Muscle layer of duodenum (tissue), 2 donors: ENCODE measurements around the gene HNRNPA0.

ENCODE experiments used
- H3K27ac ChIP-seq: one replicate; pipeline ENCODE4 v1.7.0; 2013; ENCODE audit warnings: mild to moderate bottlenecking, low read length
- H3K27me3 ChIP-seq: one replicate; pipeline ENCODE4 v1.7.0; 2013; ENCODE audit warnings: low read depth, mild to moderate bottlenecking, control low read depth, low read length
- H3K36me3 ChIP-seq, 2 donors: one replicate each; pipeline ENCODE4 v1.7.0; 2013; ENCODE audit warnings: low read length in 2 of 2, control low read depth in 1 of 2, mild to moderate bottlenecking in 1 of 2; ENCODE audit not compliant: insufficient read depth in 2 of 2, control insufficient read depth in 1 of 2
- H3K4me1 ChIP-seq, 2 donors: one replicate each; pipeline ENCODE4 v1.7.0; 2013; ENCODE audit warnings: low read length in 2 of 2, mild to moderate bottlenecking in 2 of 2, control low read depth in 1 of 2, moderate library complexity in 1 of 2; ENCODE audit not compliant: insufficient read depth in 2 of 2, control insufficient read depth in 1 of 2
- H3K4me3 ChIP-seq, 2 donors: one replicate each; pipeline ENCODE4 v1.7.0; 2013; ENCODE audit warnings: low read length in 2 of 2, low read depth in 1 of 2, mild to moderate bottlenecking in 1 of 2
- H3K9me3 ChIP-seq, 2 donors: one replicate each; pipeline ENCODE4 v1.7.0; 2013; ENCODE audit warnings: low read length in 2 of 2, control low read depth in 1 of 2, mild to moderate bottlenecking in 1 of 2; ENCODE audit not compliant: control insufficient read depth in 1 of 2
- donor health status: healthy.

HNRNPA0 gene

DNA sequence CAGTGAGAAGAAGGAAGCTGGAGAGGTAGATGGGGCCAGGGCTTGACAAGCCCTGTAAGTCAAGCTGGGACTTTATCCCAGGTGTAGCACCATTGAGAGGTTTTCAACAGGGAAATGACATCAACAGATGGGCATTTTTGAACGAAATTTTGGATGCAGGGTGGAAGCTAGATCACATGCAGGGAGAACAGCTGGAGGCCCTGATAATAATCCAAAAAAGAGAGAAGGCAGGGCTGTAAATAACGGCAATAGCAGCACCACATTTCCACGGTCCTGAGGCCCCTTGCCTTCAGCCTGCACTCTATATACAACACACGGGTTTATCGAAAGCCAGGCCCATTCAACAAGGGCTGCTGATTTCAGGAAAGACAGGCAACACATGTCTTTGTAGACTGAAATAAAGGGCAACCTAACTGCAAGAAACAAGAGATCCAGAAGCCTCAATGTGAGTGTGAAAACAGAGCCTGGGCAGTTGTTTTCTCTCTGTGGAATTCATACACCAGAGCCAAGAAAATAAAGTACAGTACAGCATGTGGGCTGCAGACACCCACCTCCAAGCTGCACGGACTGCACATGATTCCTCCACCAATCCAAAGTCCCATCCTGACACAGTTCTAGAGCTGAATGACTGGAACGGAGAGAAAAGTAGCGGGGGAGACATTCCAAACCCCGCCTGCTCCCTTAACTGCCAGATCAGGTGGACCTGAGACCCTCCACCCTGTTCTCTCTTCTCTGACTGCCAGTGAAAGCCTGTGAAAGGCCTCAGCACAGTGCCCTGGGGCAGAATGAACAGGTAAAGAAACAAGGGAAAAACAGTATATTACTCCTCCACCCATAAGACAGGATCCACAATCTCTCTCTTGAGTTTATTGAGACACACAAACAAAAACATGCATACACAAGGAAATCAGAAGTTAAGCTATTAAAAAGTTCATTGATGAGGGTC is 54.6 kb downstream of the HNRNPA0 start:
- Histone ChIP-seq H3K27me3 (no peaks in the 10 kb centered on the region), H3K36me3 (peaks cover 0 to 4% of the 10 kb centered on the region in 2 donors), H3K4me1 (no peaks in the 10 kb centered on the region), H3K9me3 (no peaks in the 10 kb centered on the region), H3K27ac (no peak overlapping the region), H3K4me3 (no peak overlapping the region)

DNA sequence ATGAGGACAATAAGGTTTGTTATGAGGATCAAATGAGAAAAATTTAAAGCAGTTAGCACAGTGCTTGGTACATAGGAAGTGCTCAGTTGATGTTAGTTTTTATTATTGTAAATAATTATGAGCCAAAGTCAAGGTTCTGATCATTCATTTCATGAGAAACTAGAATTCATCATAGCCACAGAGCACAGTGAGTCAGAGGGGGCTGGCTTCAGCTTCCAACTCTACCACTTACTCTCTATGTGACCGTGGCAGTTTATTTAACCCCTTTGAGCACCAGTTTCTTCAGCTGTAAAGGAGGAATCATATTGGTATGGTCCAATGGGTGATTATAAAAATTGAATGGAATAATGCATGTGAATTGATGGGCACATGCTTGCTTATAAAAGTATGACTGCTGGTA is 57.7 kb downstream of the HNRNPA0 start:
- Histone ChIP-seq H3K4me3 (no peak overlapping the region), H3K36me3 (peaks cover 0 to 4% of the 10 kb centered on the region in 2 donors), H3K4me1 (no peaks in the 10 kb centered on the region), H3K27ac (no peak overlapping the region), H3K9me3 (no peaks in the 10 kb centered on the region), H3K27me3 (no peaks in the 10 kb centered on the region)

DNA sequence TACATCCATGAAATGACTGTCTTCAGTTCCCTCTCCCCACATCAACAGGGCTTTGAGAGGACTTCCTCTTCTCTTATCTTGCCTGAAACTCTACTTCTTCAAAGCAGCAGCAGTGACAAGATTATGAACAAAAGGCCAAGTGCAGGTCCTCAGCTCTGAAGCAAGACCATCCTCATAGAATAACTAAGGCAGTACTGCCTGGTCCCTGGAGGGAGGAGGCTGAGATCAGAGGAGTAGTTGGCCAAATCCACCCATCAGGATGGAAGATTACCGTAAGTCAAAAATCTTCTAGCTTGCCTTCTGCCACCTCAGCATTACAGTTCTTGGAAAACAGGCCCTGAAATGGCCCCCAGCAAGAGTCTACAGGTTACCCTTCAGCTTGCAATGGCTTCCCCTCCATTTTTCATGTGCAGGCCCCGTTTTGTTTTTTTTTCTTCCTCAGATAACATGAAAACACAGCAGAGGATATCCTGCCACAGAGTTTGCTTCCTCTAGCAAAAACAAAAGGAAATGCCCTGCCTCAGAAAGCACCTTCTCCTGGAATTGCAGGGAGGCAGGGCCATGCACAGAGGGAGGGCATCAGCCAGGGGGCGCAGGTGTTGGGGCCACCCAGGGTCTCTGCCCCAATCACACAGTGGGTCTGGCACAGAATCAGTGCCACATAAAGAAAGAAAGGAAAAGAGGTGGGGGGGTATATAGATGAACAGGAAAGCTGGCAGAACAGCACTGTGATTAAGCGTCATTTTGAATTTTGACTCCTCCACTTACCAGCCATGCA is 58.3 kb downstream of the HNRNPA0 start:
- Histone ChIP-seq H3K4me1 (no peaks in the 10 kb centered on the region), H3K9me3 (no peaks in the 10 kb centered on the region), H3K4me3 (no peak overlapping the region), H3K27me3 (no peaks in the 10 kb centered on the region), H3K36me3 (peaks cover 0 to 4% of the 10 kb centered on the region in 2 donors), H3K27ac (no peak overlapping the region)
